GM21529 (cell line): Measurements from ENCODE around the gene DAP.
"Not testable (repeated sequence)": the region's sequence is repeated elsewhere in the genome, so short reads cannot be mapped to it uniquely, and the experiment has no call there.

Experiments
- ATAC-seq: cut with Tn5 transposase; IDR thresholded peaks from one replicate; pipeline ENCODE4 v1.9.1; 2021; ENCODE audit not compliant: unreplicated experiment

Gene DAP

GRCh38 chr5:10635867-10636350, 125.1 kb downstream of the DAP start:
- ATAC-seq = no peak

- peak; percentile 60 for ATAC-seq
Observed at GRCh38 chr5:10635257-10635866, 125.7 kb downstream of the DAP start.

GRCh38 chr5:10634562-10634961, 126.5 kb downstream of the DAP start:
- ATAC-seq = no peak

- ATAC-seq = no peak
Observed at GRCh38 chr5:10634050-10634449, 127.0 kb downstream of the DAP start.

- no peak for ATAC-seq
Observed at GRCh38 chr5:10633271-10634049, 127.6 kb downstream of the DAP start.

- peak; percentile 44 for ATAC-seq
Observed at GRCh38 chr5:10632110-10632761, 128.8 kb downstream of the DAP start.

- peak; percentile 5 for ATAC-seq
Observed at GRCh38 chr5:10631316-10631996, 129.6 kb downstream of the DAP start.

- ATAC-seq = not testable (repeated sequence)
Observed at GRCh38 chr5:10630744-10631143, 130.3 kb downstream of the DAP start.

GRCh38 chr5:10630126-10630525, 130.9 kb downstream of the DAP start:
- ATAC-seq = no peak

GRCh38 chr5:10629682-10630081, 131.4 kb downstream of the DAP start:
- ATAC-seq = no peak
